K562 (cell line): ENCODE data around the gene UBE2H. TPM values are rescaled to one million over a fixed set of nuclear protein-coding genes. Genes with fewer than 3 reads are reported as not detected.
A peak's percentile ranks its signal among the peaks of the same experiment; 100 is the strongest.

Experiments used
- BCL6 ChIP-seq: fragments of 250-450 bp; sonication (Bioruptor Pico); IDR thresholded peaks from 2 replicates; pipeline ENCODE4 v1.4.0; 2020
- CCNT2 ChIP-seq: IDR thresholded peaks from 2 replicates; pipeline ENCODE4 v1.6.1; 2011; ENCODE audit warnings: borderline replicate concordance, low read depth, mild to moderate bottlenecking, moderate library complexity, mixed read lengths, low read length; ENCODE audit not compliant: insufficient read length; ENCODE audit errors: extremely low read depth
- DIDO1 ChIP-seq: fragments of 450-650 bp; IDR thresholded peaks from 2 replicates; pipeline ENCODE4 v1.6.1; 2016; ENCODE audit warnings: low read depth, missing biosample characterization, missing genetic modification characterization
- ESRRA ChIP-seq: fragments of 450-650 bp; IDR thresholded peaks from 2 replicates; pipeline ENCODE4 v1.6.1; 2014; ENCODE audit warnings: low read depth, mild to moderate bottlenecking, moderate library complexity, borderline replicate concordance
- ETS2 ChIP-seq: IDR thresholded peaks from 2 replicates; pipeline ENCODE4 v1.6.1; 2016; ENCODE audit warnings: borderline replicate concordance, missing genetic modification characterization, mild to moderate bottlenecking, moderate library complexity, missing compliant biosample characterization; ENCODE audit not compliant: poor library complexity, severe bottlenecking
- HMGN3 ChIP-seq: IDR thresholded peaks from 2 replicates; pipeline ENCODE4 v1.6.1; 2011; ENCODE audit warnings: borderline replicate concordance, low read depth, mild to moderate bottlenecking, mixed read lengths, low read length; ENCODE audit not compliant: insufficient read length; ENCODE audit errors: extremely low read depth
- NELFE ChIP-seq: IDR thresholded peaks from 2 replicates; pipeline ENCODE4 v1.6.1; 2011; ENCODE audit warnings: mild to moderate bottlenecking; ENCODE audit not compliant: insufficient read depth, insufficient read length
- NFATC3 ChIP-seq: fragments of 450-650 bp; IDR thresholded peaks from 2 replicates; pipeline ENCODE4 v1.6.1; 2017; ENCODE audit warnings: mild to moderate bottlenecking
- NFE2 ChIP-seq: IDR thresholded peaks from 2 replicates; pipeline ENCODE4 v1.6.1; 2014; ENCODE audit warnings: antibody characterized with exemption, low read depth
- NR3C1 ChIP-seq: sonication (generic); formaldehyde crosslinking; IDR thresholded peaks from 2 replicates; pipeline ENCODE4 v1.8.1; 2022; ENCODE audit warnings: missing genetic modification reagents
- SMC3 ChIP-seq: conservative IDR thresholded peaks from 2 replicates; pipeline ENCODE4 v1.6.1; 2011; ENCODE audit warnings: low read depth, low read length, improper control_type of control experiment; ENCODE audit not compliant: insufficient read depth
- STAG1 ChIP-seq: sonication (generic); formaldehyde crosslinking; IDR thresholded peaks from 2 replicates; pipeline ENCODE4 v1.5.0; 2020; ENCODE audit warnings: missing genetic modification reagents, borderline replicate concordance
- TFAM ChIP-seq: fragments of 250-450 bp; sonication (Bioruptor Pico); conservative IDR thresholded peaks from 2 replicates; pipeline ENCODE4 v1.5.0; 2021; ENCODE audit warnings: mild to moderate bottlenecking, moderate library complexity
- XRCC3 ChIP-seq: fragments of 450-650 bp; IDR thresholded peaks from 2 replicates; pipeline ENCODE4 v1.6.1; 2017; ENCODE audit warnings: mild to moderate bottlenecking, moderate library complexity
- ZFP1 ChIP-seq: fragments of 450-650 bp; formaldehyde crosslinking; IDR thresholded peaks from 2 replicates; pipeline ENCODE4 v1.4.0; 2020; ENCODE audit warnings: mild to moderate bottlenecking, mixed read lengths
- ZFP36 ChIP-seq: fragments of 150-350 bp; IDR thresholded peaks from 2 replicates; pipeline ENCODE4 v1.6.1; 2018; ENCODE audit warnings: low read length, low read depth; ENCODE audit not compliant: partially characterized antibody
- ZKSCAN1 ChIP-seq: fragments of 150-350 bp; IDR thresholded peaks from 2 replicates; pipeline ENCODE4 v1.6.1; 2016; ENCODE audit warnings: low read depth, low read length
- ZNF12 ChIP-seq: sonication (generic); formaldehyde crosslinking; IDR thresholded peaks from 2 replicates; pipeline ENCODE4 v1.4.0; 2020; ENCODE audit warnings: mild to moderate bottlenecking, missing genetic modification reagents
- polyA plus RNA-seq, 8 experiments: library from polyadenylated mRNA; depleted of rRNA in 4 of 8; stranded (reverse) in 5 of 8; unstranded in 3 of 8; fragments of >200 nt; fragmentation: Nextera tagmentation in 2 of 8; fragmentation: Illumina TruSeq in 1 of 8; extraction: Ambion mirVana in 2 of 8; extraction: Trizol in 1 of 8; gene quantifications; 2 replicates each; pipeline versions ENCODE4 v1.2.1 to v1.2.3, GENCODE V29; 2011 to 2014; ENCODE audit warnings: inconsistent platforms in 1 of 8, missing spikeins in 1 of 8
- total RNA-seq, 7 experiments: library from RNA; depleted of rRNA in 6 of 7; stranded (reverse); fragments of >200 nt in 6 of 7; fragmentation: Illumina TruSeq in 2 of 7; extraction: Trizol in 2 of 7; gene quantifications; 2 replicates each; pipeline versions ENCODE4 v1.2.1 to v1.2.3, GENCODE V29; 2011 to 2021; ENCODE audit warnings: low replicate concordance in 1 of 7
- TF ChIP-seq, protein P1 (sequence below): fragments of 450-650 bp; formaldehyde crosslinking; IDR thresholded peaks from 2 replicates; pipeline ENCODE4 v1.4.0; 2020; ENCODE audit warnings: mild to moderate bottlenecking, moderate library complexity
- TF ChIP-seq, protein P2 (sequence below): fragments of 200-800 bp; sonication (Bioruptor generic); IDR thresholded peaks from 2 replicates; pipeline ENCODE4 v1.6.1; 2016; ENCODE audit warnings: missing genetic modification characterization, missing compliant biosample characterization

The UBE2H gene
- total and polyA plus RNA-seq, 9 of the 15 experiments (the other 6 are each of a cell fraction or from before 2014, with no cell fraction given) = 6.3 to 33.0 (median 13.3) TPM

- TF ChIP-seq, protein P1, sequence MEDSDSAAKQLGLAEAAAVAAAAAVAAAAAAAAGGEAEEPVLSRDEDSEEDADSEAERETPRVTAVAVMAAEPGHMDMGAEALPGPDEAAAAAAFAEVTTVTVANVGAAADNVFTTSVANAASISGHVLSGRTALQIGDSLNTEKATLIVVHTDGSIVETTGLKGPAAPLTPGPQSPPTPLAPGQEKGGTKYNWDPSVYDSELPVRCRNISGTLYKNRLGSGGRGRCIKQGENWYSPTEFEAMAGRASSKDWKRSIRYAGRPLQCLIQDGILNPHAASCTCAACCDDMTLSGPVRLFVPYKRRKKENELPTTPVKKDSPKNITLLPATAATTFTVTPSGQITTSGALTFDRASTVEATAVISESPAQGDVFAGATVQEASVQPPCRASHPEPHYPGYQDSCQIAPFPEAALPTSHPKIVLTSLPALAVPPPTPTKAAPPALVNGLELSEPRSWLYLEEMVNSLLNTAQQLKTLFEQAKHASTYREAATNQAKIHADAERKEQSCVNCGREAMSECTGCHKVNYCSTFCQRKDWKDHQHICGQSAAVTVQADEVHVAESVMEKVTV = 0 out of 2 replicates have a peak, but pooled peaks have one; percentile 32
- TF ChIP-seq ZFP1 (CRISPR knock-in tag) (no peak; the same call in 1 of the 2 replicates), HMGN3 (peak; percentile 97), XRCC3 (no peak), CCNT2 (peak; percentile 98), ZNF12 (CRISPR knock-in tag) (0 out of 2 replicates have a peak, but pooled peaks have one; percentile 56), ZKSCAN1 (peak; percentile 65; the same call in 1 of the 2 replicates), ESRRA (0 out of 2 replicates have a peak, but pooled peaks have one; percentile 77), STAG1 (CRISPR knock-in tag) (no peak), DIDO1 (no peak), TFAM (CRISPR knock-in tag) (no peak), BCL6 (CRISPR knock-in tag) (no peak), NFATC3 (peak; percentile 57; the same call in 1 of the 2 replicates), NFE2 (0 out of 2 replicates have a peak, but pooled peaks have one; percentile 3), NR3C1 (CRISPR knock-in tag) (no peak; the same call in 1 of the 2 replicates), ZFP36 (no peak), NELFE (no peak), SMC3 (no peak), ETS2 (tag) (no peak)
- TF ChIP-seq, protein P2, sequence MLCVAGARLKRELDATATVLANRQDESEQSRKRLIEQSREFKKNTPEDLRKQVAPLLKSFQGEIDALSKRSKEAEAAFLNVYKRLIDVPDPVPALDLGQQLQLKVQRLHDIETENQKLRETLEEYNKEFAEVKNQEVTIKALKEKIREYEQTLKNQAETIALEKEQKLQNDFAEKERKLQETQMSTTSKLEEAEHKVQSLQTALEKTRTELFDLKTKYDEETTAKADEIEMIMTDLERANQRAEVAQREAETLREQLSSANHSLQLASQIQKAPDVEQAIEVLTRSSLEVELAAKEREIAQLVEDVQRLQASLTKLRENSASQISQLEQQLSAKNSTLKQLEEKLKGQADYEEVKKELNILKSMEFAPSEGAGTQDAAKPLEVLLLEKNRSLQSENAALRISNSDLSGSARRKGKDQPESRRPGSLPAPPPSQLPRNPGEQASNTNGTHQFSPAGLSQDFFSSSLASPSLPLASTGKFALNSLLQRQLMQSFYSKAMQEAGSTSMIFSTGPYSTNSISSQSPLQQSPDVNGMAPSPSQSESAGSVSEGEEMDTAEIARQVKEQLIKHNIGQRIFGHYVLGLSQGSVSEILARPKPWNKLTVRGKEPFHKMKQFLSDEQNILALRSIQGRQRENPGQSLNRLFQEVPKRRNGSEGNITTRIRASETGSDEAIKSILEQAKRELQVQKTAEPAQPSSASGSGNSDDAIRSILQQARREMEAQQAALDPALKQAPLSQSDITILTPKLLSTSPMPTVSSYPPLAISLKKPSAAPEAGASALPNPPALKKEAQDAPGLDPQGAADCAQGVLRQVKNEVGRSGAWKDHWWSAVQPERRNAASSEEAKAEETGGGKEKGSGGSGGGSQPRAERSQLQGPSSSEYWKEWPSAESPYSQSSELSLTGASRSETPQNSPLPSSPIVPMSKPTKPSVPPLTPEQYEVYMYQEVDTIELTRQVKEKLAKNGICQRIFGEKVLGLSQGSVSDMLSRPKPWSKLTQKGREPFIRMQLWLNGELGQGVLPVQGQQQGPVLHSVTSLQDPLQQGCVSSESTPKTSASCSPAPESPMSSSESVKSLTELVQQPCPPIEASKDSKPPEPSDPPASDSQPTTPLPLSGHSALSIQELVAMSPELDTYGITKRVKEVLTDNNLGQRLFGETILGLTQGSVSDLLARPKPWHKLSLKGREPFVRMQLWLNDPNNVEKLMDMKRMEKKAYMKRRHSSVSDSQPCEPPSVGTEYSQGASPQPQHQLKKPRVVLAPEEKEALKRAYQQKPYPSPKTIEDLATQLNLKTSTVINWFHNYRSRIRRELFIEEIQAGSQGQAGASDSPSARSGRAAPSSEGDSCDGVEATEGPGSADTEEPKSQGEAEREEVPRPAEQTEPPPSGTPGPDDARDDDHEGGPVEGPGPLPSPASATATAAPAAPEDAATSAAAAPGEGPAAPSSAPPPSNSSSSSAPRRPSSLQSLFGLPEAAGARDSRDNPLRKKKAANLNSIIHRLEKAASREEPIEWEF (CRISPR knock-in tag) = peak; percentile 89; the same call in 1 of the 2 replicates
These were observed at the start of gene UBE2H (continued) for GRCh38 chr7:129952653-129953560.
